A549 (cell line): ENCODE data around the gene PHLPP2. TPM values are rescaled to one million over a fixed set of nuclear protein-coding genes. Genes with fewer than 3 reads are reported as not detected.

ENCODE experiments used
- ATAC-seq, 2 experiments: fragments of 200-7000 bp in 1 of 2; fragments of >200 bp in 1 of 2; cut with Nextera tagmentation in 1 of 2; cut with Tn5 transposase in 1 of 2; 3 replicates each; pipeline versions ENCODE4 v1.8.0 to v1.9.1; 2018 to 2020; ENCODE audit warnings: mild to moderate bottlenecking in 1 of 2, moderate library complexity in 1 of 2
- CTCF ChIA-PET: fragments of 300-600 bp; sonication (Branson Sonifier 250); formaldehyde crosslinking; extraction: SDS; loops from one replicate; lab custom pipeline; 2021; ENCODE audit warnings: antibody characterized with exemption, inconsistent platforms; lab: Yijun Ruan, JAX
- POLR2A ChIA-PET: fragments of 350-600 bp; formaldehyde crosslinking; extraction: SDS; loops from one replicate; lab custom pipeline; 2021; ENCODE audit warnings: antibody characterized with exemption, inconsistent platforms; lab: Yijun Ruan, JAX
- DNase-seq, 2 experiments: peaks; one replicate each; pipeline versions ENCODE4 v3.0.0 to v3.0.0-alpha.2; 2011 to 2016; ENCODE audit warnings: low read depth in 1 of 2, low spot score in 1 of 2
- FAIRE-seq: peaks from 2 replicates; lab custom pipeline; 2011; peaks lifted over from hg19 to GRCh38; lab: Jason Lieb, UNC
- H3K27ac ChIP-seq, 2 experiments: fragments of >200 bp; sonication (Bioruptor Twin); formaldehyde crosslinking; 3 replicates each; pipeline ENCODE4 v1.5.1; 2016 to 2017
- H3K4me1 ChIP-seq: fragments of >200 bp; sonication (Bioruptor Twin); formaldehyde crosslinking; 3 replicates; pipeline ENCODE4 v1.6.1; 2016
- H3K4me2 ChIP-seq: fragments of >200 bp; sonication (Bioruptor Twin); formaldehyde crosslinking; 3 replicates; pipeline ENCODE4 v1.6.1; 2016
- H3K4me3 ChIP-seq: fragments of >200 bp; sonication (Bioruptor Twin); formaldehyde crosslinking; 3 replicates; pipeline ENCODE4 v1.5.1; 2016
- H3K9me3 ChIP-seq: fragments of >200 bp; sonication (Bioruptor Twin); formaldehyde crosslinking; 3 replicates; pipeline ENCODE4 v1.6.1; 2016
- BCL3 ChIP-seq: fragments of >200 bp; sonication (Bioruptor Twin); formaldehyde crosslinking; IDR thresholded peaks from 3 replicates; pipeline ENCODE4 v1.6.1; 2016
- CBX8 ChIP-seq: fragments of 200-600 bp; sonication (generic); IDR thresholded peaks from 2 replicates; pipeline ENCODE4 v1.6.1; 2016
- CEBPB ChIP-seq, 2 experiments: fragments of >200 bp in 1 of 2; sonication (Bioruptor Twin) in 1 of 2; formaldehyde crosslinking in 1 of 2; IDR thresholded peaks; 2 replicates each; pipeline ENCODE4 v1.6.1; 2012 to 2016
- CHD4 ChIP-seq: fragments of 200-600 bp; sonication (generic); IDR thresholded peaks from 2 replicates; pipeline ENCODE4 v1.6.1; 2016; ENCODE audit warnings: antibody characterized with exemption, mild to moderate bottlenecking, borderline replicate concordance
- E2F6 ChIP-seq: IDR thresholded peaks from 2 replicates; pipeline ENCODE4 v1.6.1; 2012; ENCODE audit warnings: low read depth, borderline replicate concordance
- EHMT2 ChIP-seq: fragments of 200-600 bp; sonication (generic); IDR thresholded peaks from 2 replicates; pipeline ENCODE4 v1.6.1; 2016; ENCODE audit warnings: antibody characterized with exemption, low read depth, mild to moderate bottlenecking, moderate library complexity
- EP300 ChIP-seq, 2 experiments: fragments of >200 bp; sonication (Bioruptor Twin); formaldehyde crosslinking; IDR thresholded peaks; 2 replicates in 1 of 2; 3 replicates in 1 of 2; pipeline ENCODE4 v1.6.1; 2016 to 2017
- FOSB ChIP-seq: fragments of 250-450 bp; sonication (Bioruptor Pico); IDR thresholded peaks from 2 replicates; pipeline ENCODE4 v1.5.0; 2020; ENCODE audit warnings: mild to moderate bottlenecking, moderate library complexity
- FOSL2 ChIP-seq, 2 experiments: fragments of 450-650 bp in 1 of 2; fragments of >200 bp in 1 of 2; sonication (Bioruptor Twin) in 1 of 2; formaldehyde crosslinking; IDR thresholded peaks; 2 replicates each; pipeline versions ENCODE4 v1.5.0 to v1.6.1; 2016 to 2020; ENCODE audit warnings: mild to moderate bottlenecking in 1 of 2, moderate library complexity in 1 of 2
- FOXS1 ChIP-seq: fragments of 250-450 bp; sonication (Bioruptor Pico); IDR thresholded peaks from 2 replicates; pipeline ENCODE4 v1.5.0; 2020; ENCODE audit warnings: mild to moderate bottlenecking, moderate library complexity
- GATA3 ChIP-seq: IDR thresholded peaks from 2 replicates; pipeline ENCODE4 v1.6.1; 2012; ENCODE audit warnings: borderline replicate concordance
- HEYL ChIP-seq: fragments of 250-450 bp; sonication (Bioruptor Pico); IDR thresholded peaks from 2 replicates; pipeline ENCODE4 v1.8.0; 2021; ENCODE audit warnings: mild to moderate bottlenecking, moderate library complexity
- KDM1A ChIP-seq: fragments of 200-600 bp; sonication (generic); IDR thresholded peaks from 2 replicates; pipeline ENCODE4 v1.6.1; 2016; ENCODE audit warnings: low read depth, mild to moderate bottlenecking
- MAFK ChIP-seq: fragments of 450-650 bp; IDR thresholded peaks from 2 replicates; pipeline ENCODE4 v1.6.1; 2014; ENCODE audit not compliant: partially characterized antibody
- MAZ ChIP-seq: fragments of 150-350 bp; IDR thresholded peaks from 2 replicates; pipeline ENCODE4 v1.6.1; 2014; ENCODE audit warnings: antibody characterized with exemption, low read depth, low read length, borderline replicate concordance
- NFE2L2 ChIP-seq: fragments of 150-350 bp; conservative IDR thresholded peaks from 2 replicates; pipeline ENCODE4 v1.6.1; 2014; ENCODE audit warnings: low read length
- NR3C1 ChIP-seq: fragments of >200 bp; sonication (Bioruptor Twin); formaldehyde crosslinking; IDR thresholded peaks from 3 replicates; pipeline ENCODE4 v1.6.1; 2017
- PBX3 ChIP-seq: IDR thresholded peaks from 2 replicates; pipeline ENCODE4 v1.6.1; 2012
- POLR2AphosphoS2 ChIP-seq: conservative IDR thresholded peaks from 2 replicates; pipeline ENCODE4 v1.6.1; 2012; ENCODE audit warnings: low read length, improper control_type of control experiment, inconsistent platforms
- RCOR1 ChIP-seq: fragments of 150-350 bp; IDR thresholded peaks from 2 replicates; pipeline ENCODE4 v1.6.1; 2014; ENCODE audit warnings: antibody characterized with exemption, low read length, low read depth
- RNF2 ChIP-seq: fragments of 200-600 bp; sonication (generic); IDR thresholded peaks from 2 replicates; pipeline ENCODE4 v1.6.1; 2016; ENCODE audit warnings: low read depth, mild to moderate bottlenecking, antibody characterized with exemption, moderate library complexity, borderline replicate concordance
- TFCP2L1 ChIP-seq: fragments of 250-450 bp; sonication (Bioruptor Pico); IDR thresholded peaks from 2 replicates; pipeline ENCODE4 v1.5.0; 2021; ENCODE audit warnings: mild to moderate bottlenecking
- TP53 ChIP-seq: fragments of 250-450 bp; sonication (Bioruptor Pico); IDR thresholded peaks from 2 replicates; pipeline ENCODE4 v1.5.0; 2021; ENCODE audit warnings: mild to moderate bottlenecking, moderate library complexity
- WGBS: methylation state at CpG from one replicate; pipeline ENCODE4 v1.1.6; 2017; ENCODE audit errors: missing lambda C conversion rate; 5-methylcytosine and 5-hydroxymethylcytosine counted together
- polyA plus RNA-seq, 4 experiments: library from polyadenylated mRNA; depleted of rRNA in 3 of 4; stranded (reverse); fragments of >200 nt; fragmentation: RNase III in 1 of 4; extraction: RNeasy Plus Mini Kit Qiagen cat#74134 plus additional on column Dnase treatment in 1 of 4; gene quantifications; 2 replicates in 3 of 4; 3 replicates in 1 of 4; pipeline ENCODE4 v1.2.3, GENCODE V29; 2011 to 2017

PHLPP2 gene
- polyA plus RNA-seq, 2 of the 4 experiments (the other 2 are of a cell fraction): 7.9 to 11.3 TPM

GRCh38 chr16:71712501-71712900 lies 12.0 kb downstream of the PHLPP2 start (continued):
- TF ChIP-seq CHD4 (no peak), EP300 (IDR thresholded peaks at IDR 0.05) (no peak), NFE2L2 (no peak)

GRCh38 chr16:71711789-71712188 lies 12.7 kb downstream of the PHLPP2 start:
- ChIA-PET POLR2A (no interaction called here), CTCF (no interaction called here)
- Histone ChIP-seq H3K27ac (no peak overlapping the region), H3K9me3 (no peaks in the 10 kb centered on the region), H3K4me1 (peaks cover 40% of the 10 kb centered on the region), H3K4me2 (no peak overlapping the region), H3K4me3 (no peak overlapping the region)
- no peak for DNase-seq
- peak; percentile 81 for FAIRE-seq
- ATAC-seq: no peak
- no peak for TF ChIP-seq FOXS1
- no peak for TF ChIP-seq FOSB (CRISPR knock-in tag)
- no peak for TF ChIP-seq NR3C1
- TF ChIP-seq BCL3: no peak
- TF ChIP-seq RNF2: no peak
- no peak for TF ChIP-seq E2F6
- no peak for TF ChIP-seq TP53 (CRISPR knock-in tag)
- no peak for TF ChIP-seq POLR2AphosphoS2
- TF ChIP-seq CEBPB (IDR thresholded peaks at IDR 0.05): no peak
- no peak for TF ChIP-seq CBX8
- no peak for TF ChIP-seq EHMT2
- 89% methylated on average over 3 of the region's 3 CpGs for WGBS

- 26% methylated on average over 2 of the region's 2 CpGs for WGBS
- no peak for FAIRE-seq
Measured at GRCh38 chr16:71709229-71709781, 15.2 kb downstream of the PHLPP2 start.

GRCh38 chr16:71708696-71709095 lies 15.8 kb downstream of the PHLPP2 start:
- CTCF ChIA-PET: no interaction called here
- no peak for DNase-seq

More at GRCh38 chr16:71709229-71709781, 15.2 kb downstream of the PHLPP2 start:
- peak; percentile 54; the same call in 1 of the 2 replicates for TF ChIP-seq GATA3
- no peak for TF ChIP-seq POLR2AphosphoS2
- TF ChIP-seq FOSL2 (IDR thresholded peaks at IDR 0.05): 0 out of 2 replicates have a peak, but pooled peaks have one; percentile 9
- TF ChIP-seq FOSL2 (CRISPR knock-in tag; IDR thresholded peaks at IDR 0.05): peak; percentile 45; the same call in 1 of the 2 replicates
- peak; percentile 85 for TF ChIP-seq MAFK
- Histone ChIP-seq H3K4me2 (peak overlapping the region; percentile 66), H3K4me1 (peaks cover 40% of the 10 kb centered on the region), H3K9me3 (no peaks in the 10 kb centered on the region), H3K4me3 (no peak overlapping the region), H3K27ac (peak overlapping the region; percentile 61 to 64; a peak in 5 of 6 replicates)
- CTCF ChIA-PET: no interaction called here
- POLR2A ChIA-PET: no interaction called here
- DNase-seq (no peak), ATAC-seq (peak in 1 of 2 experiments; percentile 39; a peak in 2 of 6 replicates)

More at GRCh38 chr16:71708696-71709095, 15.8 kb downstream of the PHLPP2 start:
- no peak overlapping the region for H3K4me3 ChIP-seq
- H3K4me1 ChIP-seq: peaks cover 40% of the 10 kb centered on the region
- TF ChIP-seq TFCP2L1 (CRISPR knock-in tag): no peak
- TF ChIP-seq HEYL (CRISPR knock-in tag): no peak
- TF ChIP-seq KDM1A: no peak
- TF ChIP-seq PBX3: no peak
- no peak for TF ChIP-seq RNF2
- no peak for TF ChIP-seq MAZ
- TF ChIP-seq RCOR1: no peak
- POLR2A ChIA-PET: no interaction called here
- peak overlapping the region; percentile 61 to 77; a peak in 5 of 6 replicates for H3K27ac ChIP-seq
- ATAC-seq (no peak), FAIRE-seq (no peak)
- no peaks in the 10 kb centered on the region for H3K9me3 ChIP-seq
- H3K4me2 ChIP-seq: peak overlapping the region; percentile 66
- 96% methylated on average over 2 of the region's 2 CpGs for WGBS
